GM12801 (cell line): Measurements from ENCODE around the gene DIP2C.

Source experiments
- CTCF ChIP-seq: IDR thresholded peaks from one replicate; pipeline ENCODE4 v1.5.1; 2011; ENCODE audit warnings: control low read depth; ENCODE audit not compliant: insufficient read length; ENCODE audit errors: extremely low read depth

DIP2C gene

GRCh38 chr10:232061-232460, 457.4 kb downstream of the DIP2C start:
- no peak for TF ChIP-seq CTCF

DNA sequence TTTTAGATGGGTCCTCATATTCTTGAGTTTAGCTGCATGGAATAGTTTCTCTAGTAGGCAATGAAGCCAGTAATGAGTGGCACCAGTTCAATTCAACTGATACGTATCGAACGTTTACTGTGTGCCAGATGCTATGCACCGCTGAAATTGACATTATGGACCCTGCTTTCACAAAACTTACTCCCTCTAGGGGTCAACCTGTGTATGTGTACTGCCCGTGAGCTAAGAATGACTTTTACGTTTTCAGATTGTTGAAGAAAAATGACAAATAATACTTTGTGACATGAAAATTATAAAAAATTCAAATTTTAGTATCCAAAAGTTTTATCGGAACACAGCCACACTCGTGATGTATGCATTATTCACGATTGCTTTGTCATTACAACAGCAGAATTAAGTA, 458.7 kb downstream of the DIP2C start:
- no peak for TF ChIP-seq CTCF

- no peak for TF ChIP-seq CTCF
Measured at GRCh38 chr10:228366-228765, 461.1 kb downstream of the DIP2C start.

DNA sequence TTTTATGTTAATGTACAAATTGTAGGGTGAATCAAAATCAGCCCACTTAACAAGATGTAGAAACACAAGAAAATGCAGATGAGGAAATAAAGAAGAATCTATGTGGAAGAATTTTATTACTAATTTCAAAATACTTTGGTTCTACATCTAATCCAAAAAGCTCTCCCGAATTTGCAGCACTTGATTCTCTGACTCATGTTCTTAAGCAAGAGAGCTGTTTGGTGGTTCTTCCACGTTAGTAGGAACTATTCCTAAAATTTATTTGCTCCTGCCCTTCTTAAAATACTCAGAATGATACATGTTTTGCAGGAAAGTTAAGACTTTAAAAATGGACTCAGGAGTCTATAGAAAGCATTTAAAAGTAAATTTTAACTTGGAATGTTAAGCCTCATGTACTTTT, 462.5 kb downstream of the DIP2C start:
- no peak for TF ChIP-seq CTCF

- TF ChIP-seq CTCF, result no peak
Measured at GRCh38 chr10:226018-226417, 463.4 kb downstream of the DIP2C start.

- no peak for TF ChIP-seq CTCF
Measured at GRCh38 chr10:224571-224970, 464.9 kb downstream of the DIP2C start.
